Left lung (tissue), 10 donors: Measurements from ENCODE around the gene PNKP. TPM values are rescaled to one million over a fixed set of nuclear protein-coding genes. Genes with fewer than 3 reads are reported as not detected.
"Not testable (repeated sequence)": the region's sequence is repeated elsewhere in the genome, so short reads cannot be mapped to it uniquely, and the experiment has no call there.

Experiments
- ATAC-seq: fragments of 200-7000 bp; cut with Tn5 transposase; one replicate; pipeline ENCODE4 v1.9.1; 2020; ENCODE audit warnings: moderate library complexity
- DNase-seq, 4 donors: peaks; one replicate each; pipeline ENCODE4 v3.0.0-alpha.2; 2013 to 2020
- H3K27ac ChIP-seq, 2 donors: fragments of 200-600 bp; sonication (generic) in 1 of 2; one replicate each; pipeline versions ENCODE4 v1.5.0 to v1.8.0; 2020 to 2021
- H3K27me3 ChIP-seq, 2 donors: fragments of 200-600 bp; sonication (generic) in 1 of 2; one replicate each; pipeline versions ENCODE4 v1.5.0 to v1.8.0; 2020 to 2021
- H3K36me3 ChIP-seq, 2 donors: fragments of 200-600 bp; sonication (generic) in 1 of 2; one replicate each; pipeline versions ENCODE4 v1.5.0 to v1.8.0; 2020 to 2021
- H3K4me1 ChIP-seq, 2 donors: fragments of 200-600 bp; one replicate each; pipeline ENCODE4 v1.8.0; 2021
- H3K4me3 ChIP-seq, 2 donors: fragments of 200-600 bp; sonication (generic) in 1 of 2; one replicate each; pipeline versions ENCODE4 v1.5.0 to v1.8.0; 2020 to 2021; ENCODE audit warnings: mild to moderate bottlenecking in 1 of 2
- H3K9me3 ChIP-seq, 2 donors: fragments of 200-600 bp; sonication (generic) in 1 of 2; one replicate each; pipeline versions ENCODE4 v1.5.0 to v1.8.0; 2020 to 2021
- CTCF ChIP-seq, 2 donors: fragments of 200-600 bp; sonication (generic) in 1 of 2; IDR thresholded peaks; one replicate each; pipeline versions ENCODE4 v1.5.0 to v1.8.0; 2021; ENCODE audit warnings: antibody characterized with exemption in 2 of 2
- intact Hi-C, 2 donors: fragments of 100-400 bp; cut with DNase I; formaldehyde crosslinking; loops; one replicate each; pipeline versions ENCODE4 v1.11.2 to v1.14.2; 2022
- polyA plus RNA-seq, 6 donors: library from polyadenylated mRNA; unstranded; fragments of 120-200 nt; gene quantifications; one replicate each; pipeline ENCODE4 v1.2.1, GENCODE V29; 2013; ENCODE audit not compliant: insufficient read length in 6 of 6
- total RNA-seq, 2 donors: library from RNA; stranded (reverse); fragmentation: NEBNext Ultra II Directional; extraction: Animal tissue kit (Norgen Biotek cat#: 25700); gene quantifications; one replicate each; pipeline ENCODE4 v1.2.1, GENCODE V29; 2021
- donor health status: DM: no; HTN: yes; CAD: no.
- donor health status: DM: no; HTN: no; CAD: no.

PNKP gene
- total and polyA plus RNA-seq, 8 donors, result 56.8 to 89.5 (median 66.3) TPM

GRCh38 chr19:49820125-49820524 lies 47.3 kb downstream of the PNKP start:
- Histone ChIP-seq H3K36me3 (peaks cover 0 to 25% of the 10 kb centered on the region in 2 donors), H3K4me1 (peaks cover 8 to 26% of the 10 kb centered on the region in 2 donors), H3K27me3 (no peaks in the 10 kb centered on the region), H3K9me3 (no peaks in the 10 kb centered on the region), H3K4me3 (no peak overlapping the region), H3K27ac (no peak overlapping the region)
- DNase-seq, result no peak
- ATAC-seq, result no peak
- intact Hi-C loops, result no loop called here
- no peak for TF ChIP-seq CTCF (IDR thresholded peaks at IDR 0.05)

- H3K9me3 ChIP-seq, H3K27me3 ChIP-seq, ATAC-seq, intact Hi-C loops, DNase-seq, H3K27ac ChIP-seq: not testable (repeated sequence)
- H3K4me3 ChIP-seq, result peak overlapping the region; percentile 79 to 93
- H3K4me1 ChIP-seq, result peaks cover 8 to 26% of the 10 kb centered on the region in 2 donors
- peaks cover 0 to 23% of the 10 kb centered on the region in 2 donors for H3K36me3 ChIP-seq
These were observed 47.8 kb downstream of the PNKP start for GRCh38 chr19:49819452-49820115.

DNA sequence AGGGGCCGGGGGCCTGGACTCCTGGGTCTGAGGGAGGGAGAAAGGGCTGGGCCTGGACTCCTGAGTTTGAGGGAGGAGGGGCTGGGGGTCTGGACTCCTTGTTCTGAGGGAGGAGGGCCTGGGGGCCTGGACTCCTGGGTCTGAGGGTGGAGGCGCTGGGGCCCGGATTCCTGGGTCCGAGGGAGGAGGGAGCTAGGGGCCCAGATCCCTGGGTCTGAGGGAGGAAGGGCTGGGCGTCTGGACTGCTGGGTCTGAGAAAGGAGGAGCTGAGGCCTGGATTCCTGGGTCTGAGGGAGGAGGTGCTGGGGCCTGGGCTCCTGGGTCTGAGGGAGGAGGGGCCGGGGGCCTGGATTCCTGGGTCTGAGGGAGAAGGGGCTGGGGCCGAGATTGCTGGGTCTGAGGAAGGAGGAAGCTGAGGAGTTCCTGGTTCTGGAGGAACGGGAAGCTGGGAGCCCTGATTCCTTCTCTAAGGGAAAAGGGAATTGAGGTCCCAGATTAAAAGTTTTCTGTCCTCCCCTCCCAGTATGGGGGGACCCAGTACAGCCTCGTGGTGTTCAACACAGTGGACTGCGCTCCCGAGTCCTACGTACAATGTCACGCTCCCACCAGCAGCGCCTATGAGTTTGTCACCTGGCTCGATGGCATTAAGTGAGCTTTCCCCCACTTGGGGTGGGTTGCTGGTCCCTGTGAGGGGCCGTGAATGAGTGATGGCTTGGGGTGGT lies 48.6 kb downstream of the PNKP start:
- no peaks in the 10 kb centered on the region for H3K27me3 ChIP-seq
- peak overlapping the region; percentile 79 to 93 for H3K4me3 ChIP-seq
- no peak for DNase-seq
- peak overlapping the region in 1 of 2 donors; percentile 98 for H3K27ac ChIP-seq
- no peak for TF ChIP-seq CTCF (IDR thresholded peaks at IDR 0.05)
- intact Hi-C loops, result no loop called here
- H3K4me1 ChIP-seq, result peaks cover 8 to 26% of the 10 kb centered on the region in 2 donors
- peaks cover 0 to 15% of the 10 kb centered on the region in 2 donors for H3K36me3 ChIP-seq
- ATAC-seq, result no peak
- H3K9me3 ChIP-seq, result no peaks in the 10 kb centered on the region

GRCh38 chr19:49817964-49818648 lies 49.3 kb downstream of the PNKP start, which contains the start of gene MED25:
Gene MED25 (plus strand): TSS chr19:49818289. CDS start chr19:49818342, 53 bp downstream.
- H3K27me3 ChIP-seq, result no peaks in the 10 kb centered on the region
- DNase-seq (peak; percentile 88 to 97 (median 95)), ATAC-seq (peak; percentile 83)
- H3K27ac ChIP-seq, result peak within 1 kb of the TSS; percentile 96 to 98
- peaks cover 8 to 26% of the 10 kb centered on the region in 2 donors for H3K4me1 ChIP-seq
- intact Hi-C loops, result no loop called here
- peak within 1 kb of the TSS; percentile 79 to 93 for H3K4me3 ChIP-seq
- no peaks in the 10 kb centered on the region for H3K9me3 ChIP-seq
- TF ChIP-seq CTCF (IDR thresholded peaks at IDR 0.05), result peak; percentile 24 to 74
- peaks cover 0 to 8% of the 10 kb centered on the region in 2 donors for H3K36me3 ChIP-seq

GRCh38 chr19:49816590-49816989 lies 50.8 kb downstream of the PNKP start:
- peak overlapping the region in 1 of 2 donors; percentile 93 for H3K4me3 ChIP-seq
- H3K27me3 ChIP-seq, result no peaks in the 10 kb centered on the region
- intact Hi-C loops, result no loop called here
- H3K27ac ChIP-seq, result peak overlapping the region; percentile 96 to 98
- TF ChIP-seq CTCF (IDR thresholded peaks at IDR 0.05), result no peak
- H3K9me3 ChIP-seq, result no peaks in the 10 kb centered on the region
- ATAC-seq, result no peak
- peaks cover 8 to 26% of the 10 kb centered on the region in 2 donors for H3K4me1 ChIP-seq
- DNase-seq, result no peak
- H3K36me3 ChIP-seq, result peaks cover 0 to 3% of the 10 kb centered on the region in 2 donors
